Smooth muscle cell (in vitro differentiated cells): ENCODE measurements around the gene ZNF362. TPM values are rescaled to one million over a fixed set of nuclear protein-coding genes. Genes with fewer than 3 reads are reported as not detected.
"Not testable (repeated sequence)": the region's sequence is repeated elsewhere in the genome, so short reads cannot be mapped to it uniquely, and the experiment has no call there.

Source experiments
- DNase-seq: peaks from one replicate; lab custom pipeline; 2025; ENCODE audit not compliant: unreplicated experiment; lab: John Stamatoyannopoulos, UW
- H2AFZ ChIP-seq: fragments of 200-600 bp; sonication (generic); 2 replicates; pipeline ENCODE4 v1.6.0; 2016; ENCODE audit warnings: antibody characterized with exemption, low read depth, mild to moderate bottlenecking
- H3F3A ChIP-seq: fragments of 200-600 bp; sonication (generic); 2 replicates; pipeline ENCODE4 v1.6.0; 2017; ENCODE audit warnings: antibody characterized with exemption, low read depth
- H3K27ac ChIP-seq: fragments of 200-600 bp; sonication (generic); 2 replicates; pipeline ENCODE4 v1.5.1; 2016; ENCODE audit warnings: low read depth, mild to moderate bottlenecking
- H3K27me3 ChIP-seq: fragments of 200-600 bp; sonication (generic); 2 replicates; pipeline ENCODE4 v1.6.1; 2016; ENCODE audit warnings: low read depth, mild to moderate bottlenecking
- H3K36me3 ChIP-seq: fragments of 200-600 bp; sonication (generic); 2 replicates; pipeline ENCODE4 v1.5.1; 2016; ENCODE audit warnings: low read depth
- H3K4me1 ChIP-seq: fragments of 200-600 bp; sonication (generic); 2 replicates; pipeline ENCODE4 v1.5.1; 2016; ENCODE audit warnings: low read depth
- H3K4me2 ChIP-seq: fragments of 200-600 bp; sonication (generic); 2 replicates; pipeline ENCODE4 v1.6.0; 2016; ENCODE audit warnings: mild to moderate bottlenecking
- H3K4me3 ChIP-seq: fragments of 200-600 bp; sonication (generic); 2 replicates; pipeline ENCODE4 v1.5.1; 2016; ENCODE audit warnings: mild to moderate bottlenecking
- H3K79me2 ChIP-seq: fragments of 200-600 bp; sonication (generic); 2 replicates; pipeline ENCODE4 v1.6.0; 2016; ENCODE audit warnings: low read depth, mild to moderate bottlenecking
- H3K9ac ChIP-seq: fragments of 200-600 bp; sonication (generic); 2 replicates; pipeline ENCODE4 v1.6.0; 2016; ENCODE audit warnings: low read depth
- H3K9me3 ChIP-seq: fragments of 200-600 bp; sonication (generic); replicated peaks from 2 replicates; pipeline ENCODE4 v1.5.1; 2016; ENCODE audit warnings: low read depth
- H4K20me1 ChIP-seq: fragments of 200-600 bp; sonication (generic); 2 replicates; pipeline ENCODE4 v1.6.0; 2016; ENCODE audit warnings: low read depth
- CTCF ChIP-seq: fragments of 200-600 bp; sonication (generic); IDR thresholded peaks from 2 replicates; pipeline ENCODE4 v1.5.1; 2017; ENCODE audit warnings: borderline replicate concordance, mild to moderate bottlenecking, antibody characterized with exemption; ENCODE audit not compliant: insufficient read depth, poor library complexity, severe bottlenecking
- WGBS: methylation state at CpG from one replicate; pipeline ENCODE4 v1.1.7; 2016; ENCODE audit warnings: low lambda C conversion rate; 5-methylcytosine and 5-hydroxymethylcytosine counted together
- polyA plus RNA-seq: library from polyadenylated mRNA; unstranded; fragments of >200 nt; fragmentation: Nextera tagmentation; extraction: Ambion mirVana; gene quantifications from 2 replicates; pipeline ENCODE4 v1.2.1, GENCODE V29; 2016
- total RNA-seq: library from RNA; depleted of rRNA; stranded (reverse); fragments of >200 nt; gene quantifications from 2 replicates; pipeline ENCODE4 v1.2.3, GENCODE V29; 2014

Gene ZNF362
- total and polyA plus RNA-seq, 2 experiments from 2014 or later = 30.0 to 38.2 TPM

DNA sequence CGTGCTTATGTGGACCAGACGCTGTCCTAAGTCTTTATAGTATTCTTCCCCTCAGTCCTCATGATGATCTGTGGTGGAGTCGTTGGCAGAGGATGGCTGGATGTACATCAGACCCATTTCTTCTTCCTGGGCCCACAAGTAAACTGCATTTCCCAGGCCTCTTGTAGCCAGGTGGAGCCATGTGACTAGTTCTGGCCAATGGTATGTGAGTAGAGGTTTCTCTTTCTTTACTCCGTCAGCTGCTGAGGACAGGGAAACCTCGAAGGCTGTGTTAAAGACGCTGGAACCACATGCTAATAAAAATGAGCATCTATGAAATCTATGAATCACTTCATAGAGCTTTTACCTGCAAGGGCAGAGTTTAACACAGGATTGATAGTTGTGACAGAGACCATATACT, 18.7 kb upstream of the ZNF362 start:
- WGBS = 80% methylated on average over 6 of the region's 6 CpGs
- Histone ChIP-seq H3K9me3 (no peaks in the 10 kb centered on the region), H3K79me2 (no peaks in the 10 kb centered on the region), H3F3A (no peaks in the 10 kb centered on the region), H3K27ac (no peak overlapping the region), H2AFZ (no peak overlapping the region), H3K9ac (no peak overlapping the region), H4K20me1 (no peaks in the 10 kb centered on the region), H3K27me3 (no peaks in the 10 kb centered on the region), H3K4me1 (no peaks in the 10 kb centered on the region), H3K4me2 (no peak overlapping the region), H3K36me3 (no peaks in the 10 kb centered on the region), H3K4me3 (no peak overlapping the region)
- no peak for DNase-seq
- TF ChIP-seq CTCF = no peak

GRCh38 chr1:33238194-33238724, 18.0 kb upstream of the ZNF362 start:
- H3K79me2 ChIP-seq, H3K36me3 ChIP-seq, H3K4me1 ChIP-seq, H3K27ac ChIP-seq, H3K9ac ChIP-seq, H3K4me3 ChIP-seq, H3K9me3 ChIP-seq, DNase-seq, H4K20me1 ChIP-seq, H2AFZ ChIP-seq, H3K27me3 ChIP-seq, H3F3A ChIP-seq, H3K4me2 ChIP-seq: not testable (repeated sequence)
- WGBS = 98% methylated on average over 6 of the region's 6 CpGs

- H3K4me1 ChIP-seq, H3K27ac ChIP-seq, H3K4me3 ChIP-seq, DNase-seq, H3K4me2 ChIP-seq, H3K36me3 ChIP-seq, H4K20me1 ChIP-seq, H2AFZ ChIP-seq, H3K79me2 ChIP-seq, H3K9me3 ChIP-seq, H3K27me3 ChIP-seq, H3K9ac ChIP-seq, H3F3A ChIP-seq: not testable (repeated sequence)
- WGBS = 87% methylated on average over 9 of the region's 9 CpGs
Observed at GRCh38 chr1:33239410-33239809, 16.9 kb upstream of the ZNF362 start.

DNA sequence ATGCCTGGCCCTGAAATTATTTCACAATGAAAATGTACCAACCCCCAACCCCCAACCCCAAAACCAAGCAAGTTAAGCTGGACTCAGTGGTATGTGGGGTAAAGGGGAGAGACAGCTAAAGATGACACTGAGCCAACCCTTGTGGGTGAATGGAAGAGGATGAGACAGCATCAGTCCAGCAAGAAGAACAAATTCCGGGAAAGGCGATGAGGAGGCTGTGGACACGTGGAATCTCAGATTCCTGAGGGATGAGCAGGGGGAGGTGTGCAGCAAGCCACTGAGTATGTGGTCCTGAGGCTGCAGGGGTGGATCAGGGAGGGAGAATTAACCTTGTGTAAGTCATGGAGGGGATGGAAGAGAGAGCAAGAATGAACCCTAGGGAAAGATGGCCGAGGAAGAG, 14.4 kb upstream of the ZNF362 start:
- no peaks in the 10 kb centered on the region for H3K4me1 ChIP-seq
- no peak overlapping the region for H2AFZ ChIP-seq
- 82% methylated on average over 4 of the region's 4 CpGs for WGBS
- no peak for DNase-seq
- no peak for TF ChIP-seq CTCF
- H3K9me3 ChIP-seq = no peaks in the 10 kb centered on the region
- no peak overlapping the region for H3K27ac ChIP-seq
- H3K4me3 ChIP-seq = no peak overlapping the region
- no peaks in the 10 kb centered on the region for H3K27me3 ChIP-seq
- no peak overlapping the region for H3K9ac ChIP-seq
- H3K4me2 ChIP-seq = no peak overlapping the region
- no peaks in the 10 kb centered on the region for H4K20me1 ChIP-seq
- no peaks in the 10 kb centered on the region for H3K36me3 ChIP-seq
- no peaks in the 10 kb centered on the region for H3F3A ChIP-seq
- H3K79me2 ChIP-seq = no peaks in the 10 kb centered on the region

DNA sequence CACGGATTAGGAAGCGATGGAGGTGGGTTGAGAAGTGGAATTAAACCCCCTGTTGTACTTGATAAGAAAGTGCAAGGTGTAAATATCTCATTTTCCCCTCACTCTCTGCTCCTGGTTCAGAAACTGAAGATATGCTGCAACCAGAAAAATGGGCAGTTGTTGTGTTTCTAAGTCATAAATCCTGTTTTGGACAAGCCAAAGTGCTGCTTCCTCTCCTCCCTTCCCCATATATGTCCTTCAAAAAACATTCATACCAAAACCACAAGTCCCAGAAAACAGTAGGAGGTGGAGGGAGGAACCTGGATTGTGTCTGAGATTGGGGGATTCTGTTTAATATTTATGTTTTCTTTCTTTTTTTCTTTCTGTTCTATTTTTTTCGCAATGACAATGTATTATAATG, 13.6 kb upstream of the ZNF362 start:
- no peaks in the 10 kb centered on the region for H3F3A ChIP-seq
- H3K9me3 ChIP-seq = no peaks in the 10 kb centered on the region
- H3K9ac ChIP-seq = no peak overlapping the region
- H4K20me1 ChIP-seq = no peaks in the 10 kb centered on the region
- TF ChIP-seq CTCF = no peak
- no peak overlapping the region for H3K4me3 ChIP-seq
- no peaks in the 10 kb centered on the region for H3K4me1 ChIP-seq
- H3K79me2 ChIP-seq = no peaks in the 10 kb centered on the region
- no peaks in the 10 kb centered on the region for H3K36me3 ChIP-seq
- H2AFZ ChIP-seq = no peak overlapping the region
- H3K27ac ChIP-seq = no peak overlapping the region
- no peaks in the 10 kb centered on the region for H3K27me3 ChIP-seq
- H3K4me2 ChIP-seq = no peak overlapping the region
- no peak for DNase-seq
- WGBS = 61% methylated on average over 3 of the region's 3 CpGs
